Activated CD8-positive, alpha-beta memory T cell treated with anti-CD3 and anti-CD28 coated beads, Interleukin-2, amount 50 U/mL, for 24 hours (primary cell): ENCODE results near the gene KIF21B.
"Not testable (repeated sequence)": the region's sequence is repeated elsewhere in the genome, so short reads cannot be mapped to it uniquely, and the experiment has no call there.

Source experiments
- DNase-seq: peaks from one replicate; pipeline ENCODE4 v3.0.0-alpha.2; 2020; ENCODE audit errors: extremely low read depth

KIF21B gene

DNA sequence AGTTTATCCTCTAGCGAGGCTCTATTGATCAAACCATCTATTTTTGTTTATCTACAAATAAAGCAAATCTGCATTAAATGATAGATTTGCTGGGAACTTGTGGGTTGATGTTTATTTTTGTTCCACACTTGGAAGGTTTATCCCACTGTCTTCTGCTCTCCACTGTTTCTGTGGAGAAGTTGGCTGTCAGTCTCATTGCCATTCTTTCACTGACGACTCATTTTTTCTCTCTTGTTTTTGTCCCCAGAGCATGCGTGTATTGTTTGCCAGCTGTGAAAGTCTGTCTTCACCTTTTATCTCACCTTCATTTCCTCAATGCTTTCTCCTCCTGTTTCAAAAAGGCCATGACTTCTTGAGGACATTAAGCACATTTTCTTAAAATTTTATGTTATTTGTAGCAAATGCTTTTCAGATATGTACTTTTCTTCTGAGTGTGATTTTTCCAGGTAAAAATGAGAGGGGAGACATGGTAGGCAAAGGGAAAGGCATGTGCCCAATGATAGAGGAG lies 76.4 kb downstream of the KIF21B start:
- DNase-seq = no peak

DNA sequence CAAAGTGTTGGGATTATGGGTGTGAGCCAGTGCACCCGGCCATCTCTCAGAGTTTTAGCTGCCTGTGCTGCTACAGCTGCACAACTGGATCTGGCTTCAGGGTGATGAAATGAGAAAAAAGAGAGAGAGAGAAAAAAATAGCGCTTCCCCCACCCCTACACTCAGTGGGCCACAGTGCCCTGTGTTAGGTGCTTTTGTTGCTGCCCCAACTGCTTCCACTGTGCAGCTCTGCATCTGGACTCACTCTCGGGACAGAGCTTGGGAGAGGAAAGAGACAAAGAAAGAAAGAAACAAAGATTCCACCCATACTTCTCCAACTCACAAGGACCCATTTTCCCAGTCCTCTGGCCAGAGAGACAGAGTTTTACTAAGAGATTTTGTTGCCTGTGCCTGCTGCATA lies 78.4 kb downstream of the KIF21B start:
- DNase-seq = no peak

- no peak for DNase-seq
Observed at GRCh38 chr1:200938955-200939354, 84.6 kb downstream of the KIF21B start.

- DNase-seq = not testable (repeated sequence)
Observed at GRCh38 chr1:200935286-200935962, 88.1 kb downstream of the KIF21B start.

- no peak for DNase-seq
Observed at GRCh38 chr1:200934676-200935245, 88.8 kb downstream of the KIF21B start.

DNA sequence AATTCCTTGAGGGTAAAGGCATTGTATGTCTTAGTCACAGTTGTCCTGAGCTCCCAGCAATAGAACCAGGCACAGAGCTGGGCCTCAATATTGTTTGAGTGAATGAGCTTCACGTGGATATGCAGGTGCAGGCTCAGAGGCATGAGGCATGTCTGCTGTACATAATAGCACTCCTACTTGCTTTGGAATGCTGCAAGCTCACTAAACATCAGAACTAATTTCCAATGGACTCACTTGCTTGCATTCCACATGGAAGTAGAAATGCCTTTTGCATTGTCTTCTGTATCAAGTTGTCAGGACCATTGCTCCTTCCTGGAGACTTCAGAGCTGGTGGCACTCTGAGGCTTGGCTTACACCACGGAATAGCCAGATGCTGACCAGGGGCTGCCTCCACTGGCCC lies 91.7 kb downstream of the KIF21B start:
- no peak for DNase-seq

DNA sequence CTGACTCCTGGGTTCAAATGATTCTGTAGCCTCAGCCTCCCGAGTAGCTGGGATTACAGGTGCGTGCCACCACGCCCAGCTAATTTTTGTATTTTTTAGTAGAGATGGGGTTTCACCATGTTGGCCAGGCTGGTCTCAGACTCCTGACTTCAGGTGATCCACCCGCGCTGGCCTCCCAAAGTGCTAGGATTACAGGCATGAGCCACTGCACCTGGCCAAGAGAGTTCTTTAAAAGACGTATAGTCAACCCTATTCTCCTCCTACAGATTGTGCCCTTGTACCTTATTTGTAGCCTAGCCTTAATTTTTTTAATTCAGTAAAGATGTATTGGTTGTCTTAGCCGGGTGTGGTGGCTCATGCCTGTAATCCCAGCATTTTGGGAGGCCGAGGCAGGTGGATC lies 93.2 kb downstream of the KIF21B start:
- not testable (repeated sequence) for DNase-seq

DNA sequence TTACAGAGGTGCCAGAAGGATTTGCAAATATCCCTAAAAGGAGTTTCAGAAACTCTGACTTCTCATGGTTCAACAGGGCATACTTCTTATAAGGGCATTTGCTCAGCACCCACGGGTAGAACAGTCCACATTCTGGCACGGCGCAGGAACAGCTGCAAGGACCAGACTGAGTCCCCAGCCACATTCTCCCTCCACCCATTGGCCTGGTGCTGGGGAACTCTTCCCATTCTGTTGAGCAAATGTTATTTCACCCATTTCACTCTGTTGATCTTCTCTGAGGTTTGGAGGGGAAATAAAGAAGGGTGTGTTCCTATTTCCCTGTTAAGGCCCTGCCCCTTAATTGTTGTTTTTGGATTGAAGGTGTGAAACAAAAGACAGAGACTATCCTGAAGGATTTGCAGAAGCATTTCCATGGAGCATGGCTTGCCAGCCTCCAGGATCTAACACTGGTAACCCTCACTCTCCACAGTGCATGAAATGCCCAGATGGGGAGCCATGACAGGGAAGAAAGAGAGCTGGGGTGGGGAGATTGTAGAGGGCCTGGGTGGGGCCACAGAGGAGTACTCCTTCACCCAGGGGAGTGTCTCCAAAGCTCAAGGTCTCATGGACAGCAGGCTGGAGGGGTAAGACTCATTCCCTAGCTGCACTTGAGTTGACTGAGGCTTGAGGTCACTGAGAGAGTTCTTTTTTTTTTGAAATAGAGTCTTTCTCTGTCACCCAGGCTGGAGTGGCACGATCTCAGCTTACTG lies 93.8 kb downstream of the KIF21B start:
- no peak for DNase-seq

GRCh38 chr1:200925831-200926230 lies 97.7 kb downstream of the KIF21B start:
- DNase-seq = no peak

- DNase-seq = no peak
Observed at GRCh38 chr1:200923601-200924000, 99.9 kb downstream of the KIF21B start.

DNA sequence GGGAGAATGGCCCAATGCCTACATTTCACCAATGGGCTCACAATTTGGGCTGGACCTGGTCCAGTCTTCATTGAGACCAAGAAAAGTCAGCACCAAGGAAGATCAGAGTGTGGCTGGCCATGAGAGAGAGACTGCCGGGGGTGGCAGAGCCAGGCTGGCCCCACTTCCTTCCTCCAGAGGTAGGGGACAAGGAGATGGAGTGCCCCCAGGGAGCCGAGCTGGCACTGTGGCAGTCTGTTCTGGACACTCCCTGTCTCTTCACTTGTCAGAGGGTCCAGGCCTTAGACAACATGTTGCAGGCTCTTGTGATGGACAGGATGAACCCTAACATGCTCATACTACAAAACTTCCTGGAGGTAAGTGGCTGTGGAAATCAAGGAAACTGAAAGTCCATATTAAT lies 101.1 kb downstream of the KIF21B start:
- DNase-seq = no peak

DNA sequence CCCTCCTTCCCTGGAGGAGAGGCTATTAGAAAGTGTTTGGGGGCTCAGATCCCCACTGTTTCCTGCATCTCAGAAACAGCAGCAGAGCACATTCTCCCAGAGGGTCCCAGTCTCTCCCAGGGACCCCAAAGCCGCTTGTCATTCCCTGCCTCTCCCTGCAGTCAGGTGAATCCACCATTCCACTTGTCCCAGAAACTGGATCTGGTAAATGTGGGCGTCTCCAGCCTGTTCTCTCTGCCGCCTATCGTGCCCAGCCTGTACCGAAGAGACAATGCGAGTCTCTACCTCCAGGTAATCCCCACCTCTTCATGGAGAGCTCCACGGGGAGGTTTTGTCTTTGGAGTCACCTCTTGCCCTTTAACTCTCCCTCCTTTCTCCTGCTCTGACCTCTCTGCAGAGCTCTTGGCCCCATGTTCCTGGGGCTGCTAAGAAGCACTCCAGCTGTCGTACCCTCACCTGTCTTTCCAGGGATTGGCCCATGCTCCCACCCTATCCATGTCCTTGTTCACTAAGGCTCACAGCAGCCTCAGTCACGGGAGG lies 101.9 kb downstream of the KIF21B start:
- no peak for DNase-seq
